ENCODE measurements around the gene EIF4A3. TPM values are rescaled to one million over a fixed set of nuclear protein-coding genes. Genes with fewer than 3 reads are reported as not detected.

EIF4A3 gene
- total RNA-seq, 1 experiment from 2014 or later, result 169 TPM

DNA sequence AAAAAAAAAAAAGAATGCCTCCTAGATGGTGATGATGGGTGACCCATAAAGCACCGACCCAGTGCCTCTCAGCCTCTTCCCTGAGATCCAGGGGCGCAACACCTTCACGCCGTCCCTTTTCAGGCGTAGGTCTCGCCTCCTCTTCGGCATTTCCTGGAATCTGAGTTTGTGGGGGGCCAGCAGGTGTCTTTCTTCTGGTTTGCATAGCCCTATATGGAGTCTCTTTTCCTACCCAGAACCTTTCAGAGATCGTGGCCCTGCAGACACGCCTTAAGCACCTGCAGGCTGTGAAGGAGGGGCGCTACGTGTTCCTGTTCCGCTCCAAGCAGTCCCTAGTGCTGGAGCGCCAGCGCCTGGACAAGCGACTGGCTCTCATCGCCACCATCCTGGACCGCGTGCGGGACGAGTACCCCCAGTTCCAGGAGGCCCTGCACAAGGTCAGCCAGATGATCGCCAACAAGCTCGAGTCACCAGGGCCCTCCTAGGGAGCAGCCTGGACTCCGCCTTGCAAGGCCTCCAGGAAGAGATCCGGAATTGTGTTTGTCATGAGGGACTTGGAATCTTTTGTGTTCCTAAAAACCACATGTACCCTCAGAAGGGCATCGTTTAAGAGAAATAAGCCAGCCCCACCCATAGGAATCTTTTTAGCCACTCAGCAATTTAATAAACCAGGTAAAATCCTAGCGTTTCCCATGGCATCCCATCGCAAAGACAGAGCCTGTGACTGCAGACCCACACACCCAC, 47.5 kb downstream of the EIF4A3 start:
- BruUV-seq (replicated peaks), result no TSS peak
- ChIA-PET CTCF (no interaction called here), POLR2A (no interaction called here)
- Histone ChIP-seq H3K27me3 (ENCODE audit: control insufficient read depth, insufficient read depth, low read length) (no peaks in the 10 kb centered on the region), H3K4me3 (ENCODE audit: low read depth in 2 of 2, low read length in 2 of 2) (no peak overlapping the region), H3K36me3 (ENCODE audit: control insufficient read depth, insufficient read depth, low read length) (no peaks in the 10 kb centered on the region; the same call in 1 of the 2 replicates), H3K9me3 (ENCODE audit: control insufficient read depth, insufficient read depth, low read depth, low read length) (no peaks in the 10 kb centered on the region), H3K4me1 (ENCODE audit: control insufficient read depth, insufficient read depth, low read length) (peaks cover 11% of the 10 kb centered on the region), H3K27ac (ENCODE audit: low read length) (no peak overlapping the region)
- ATAC-seq (no peak), DNase-seq (ENCODE audit: low read depth, low spot score) (no peak)
- TF ChIP-seq, protein P1, sequence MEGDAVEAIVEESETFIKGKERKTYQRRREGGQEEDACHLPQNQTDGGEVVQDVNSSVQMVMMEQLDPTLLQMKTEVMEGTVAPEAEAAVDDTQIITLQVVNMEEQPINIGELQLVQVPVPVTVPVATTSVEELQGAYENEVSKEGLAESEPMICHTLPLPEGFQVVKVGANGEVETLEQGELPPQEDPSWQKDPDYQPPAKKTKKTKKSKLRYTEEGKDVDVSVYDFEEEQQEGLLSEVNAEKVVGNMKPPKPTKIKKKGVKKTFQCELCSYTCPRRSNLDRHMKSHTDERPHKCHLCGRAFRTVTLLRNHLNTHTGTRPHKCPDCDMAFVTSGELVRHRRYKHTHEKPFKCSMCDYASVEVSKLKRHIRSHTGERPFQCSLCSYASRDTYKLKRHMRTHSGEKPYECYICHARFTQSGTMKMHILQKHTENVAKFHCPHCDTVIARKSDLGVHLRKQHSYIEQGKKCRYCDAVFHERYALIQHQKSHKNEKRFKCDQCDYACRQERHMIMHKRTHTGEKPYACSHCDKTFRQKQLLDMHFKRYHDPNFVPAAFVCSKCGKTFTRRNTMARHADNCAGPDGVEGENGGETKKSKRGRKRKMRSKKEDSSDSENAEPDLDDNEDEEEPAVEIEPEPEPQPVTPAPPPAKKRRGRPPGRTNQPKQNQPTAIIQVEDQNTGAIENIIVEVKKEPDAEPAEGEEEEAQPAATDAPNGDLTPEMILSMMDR (IDR thresholded peaks at IDR 0.05), result no peak
- TF ChIP-seq TCF7L2 (IDR thresholded peaks at IDR 0.05; ENCODE audit: low read depth, low read length) (no peak), SIN3A (IDR thresholded peaks at IDR 0.05; ENCODE audit: borderline replicate concordance, insufficient read depth, low read depth, low read length) (no peak)
- TF ChIP-seq, protein P2, sequence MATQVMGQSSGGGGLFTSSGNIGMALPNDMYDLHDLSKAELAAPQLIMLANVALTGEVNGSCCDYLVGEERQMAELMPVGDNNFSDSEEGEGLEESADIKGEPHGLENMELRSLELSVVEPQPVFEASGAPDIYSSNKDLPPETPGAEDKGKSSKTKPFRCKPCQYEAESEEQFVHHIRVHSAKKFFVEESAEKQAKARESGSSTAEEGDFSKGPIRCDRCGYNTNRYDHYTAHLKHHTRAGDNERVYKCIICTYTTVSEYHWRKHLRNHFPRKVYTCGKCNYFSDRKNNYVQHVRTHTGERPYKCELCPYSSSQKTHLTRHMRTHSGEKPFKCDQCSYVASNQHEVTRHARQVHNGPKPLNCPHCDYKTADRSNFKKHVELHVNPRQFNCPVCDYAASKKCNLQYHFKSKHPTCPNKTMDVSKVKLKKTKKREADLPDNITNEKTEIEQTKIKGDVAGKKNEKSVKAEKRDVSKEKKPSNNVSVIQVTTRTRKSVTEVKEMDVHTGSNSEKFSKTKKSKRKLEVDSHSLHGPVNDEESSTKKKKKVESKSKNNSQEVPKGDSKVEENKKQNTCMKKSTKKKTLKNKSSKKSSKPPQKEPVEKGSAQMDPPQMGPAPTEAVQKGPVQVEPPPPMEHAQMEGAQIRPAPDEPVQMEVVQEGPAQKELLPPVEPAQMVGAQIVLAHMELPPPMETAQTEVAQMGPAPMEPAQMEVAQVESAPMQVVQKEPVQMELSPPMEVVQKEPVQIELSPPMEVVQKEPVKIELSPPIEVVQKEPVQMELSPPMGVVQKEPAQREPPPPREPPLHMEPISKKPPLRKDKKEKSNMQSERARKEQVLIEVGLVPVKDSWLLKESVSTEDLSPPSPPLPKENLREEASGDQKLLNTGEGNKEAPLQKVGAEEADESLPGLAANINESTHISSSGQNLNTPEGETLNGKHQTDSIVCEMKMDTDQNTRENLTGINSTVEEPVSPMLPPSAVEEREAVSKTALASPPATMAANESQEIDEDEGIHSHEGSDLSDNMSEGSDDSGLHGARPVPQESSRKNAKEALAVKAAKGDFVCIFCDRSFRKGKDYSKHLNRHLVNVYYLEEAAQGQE (IDR thresholded peaks at IDR 0.05; ENCODE audit: insufficient read depth in 1 of 2, low read depth in 2 of 2, low read length in 1 of 2), result no peak
- intact Hi-C loops (cut with micrococcal nuclease; ENCODE audit: unreplicated experiment), result no loop called here
- in situ Hi-C loops (cut with HindIII; ENCODE audit: low pct_unique_long_range_greater_than_20kb, low sequenced_read_pairs), result no loop called here

DNA sequence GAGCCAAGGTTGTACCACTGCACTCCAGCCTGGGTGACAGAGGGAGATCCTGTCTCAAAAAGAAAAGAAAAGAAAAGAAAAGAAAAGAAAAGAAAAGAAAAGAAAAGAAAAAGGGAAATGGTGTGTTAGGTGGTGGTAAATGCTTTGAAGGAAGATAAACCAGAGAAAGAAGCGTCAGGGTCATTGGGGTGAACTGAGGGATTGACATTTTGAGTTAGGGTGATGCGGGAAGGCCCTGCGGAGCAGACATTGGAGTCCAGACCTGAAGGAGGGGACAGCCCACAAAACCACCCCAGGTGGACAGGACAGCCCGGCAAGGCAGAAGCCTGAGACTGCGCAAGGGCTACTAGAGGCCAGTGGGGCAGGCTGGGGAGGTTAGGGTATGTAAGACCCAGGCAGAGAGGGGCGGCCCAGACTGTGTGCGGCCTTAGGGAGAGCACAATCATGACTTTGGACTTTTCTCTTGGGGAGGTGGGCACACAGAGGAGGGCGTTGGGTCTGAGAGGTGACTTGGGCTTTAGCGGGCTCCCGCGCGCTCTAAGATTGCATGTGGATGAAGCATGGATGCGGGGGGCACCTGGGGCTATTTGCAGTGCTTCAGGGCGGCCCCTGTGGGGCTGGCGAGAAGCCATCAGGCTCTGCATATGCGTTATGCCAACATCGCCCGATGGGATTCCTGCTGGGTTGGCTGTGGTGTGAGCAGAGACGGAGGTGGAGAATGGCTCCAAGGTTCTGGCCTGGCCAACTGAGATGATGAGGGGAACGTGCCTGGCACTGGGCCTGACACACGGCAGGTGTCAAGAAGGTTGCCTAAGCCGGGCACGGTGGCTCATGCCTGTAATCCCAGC, 48.9 kb downstream of the EIF4A3 start:
- Histone ChIP-seq H3K4me3 (ENCODE audit: low read depth in 2 of 2, low read length in 2 of 2) (no peak overlapping the region), H3K4me1 (ENCODE audit: control insufficient read depth, insufficient read depth, low read length) (peaks cover 11% of the 10 kb centered on the region), H3K27me3 (ENCODE audit: control insufficient read depth, insufficient read depth, low read length) (no peaks in the 10 kb centered on the region), H3K9me3 (ENCODE audit: control insufficient read depth, insufficient read depth, low read depth, low read length) (no peaks in the 10 kb centered on the region), H3K36me3 (ENCODE audit: control insufficient read depth, insufficient read depth, low read length) (no peaks in the 10 kb centered on the region; the same call in 1 of the 2 replicates), H3K27ac (ENCODE audit: low read length) (no peak overlapping the region)
- CTCF ChIA-PET, result no interaction called here
- DNase-seq (ENCODE audit: low read depth, low spot score) (no peak), ATAC-seq (no peak)
- TF ChIP-seq, protein P1 (IDR thresholded peaks at IDR 0.05), result no peak
- TF ChIP-seq SIN3A (IDR thresholded peaks at IDR 0.05; ENCODE audit: borderline replicate concordance, insufficient read depth, low read depth, low read length) (no peak), TCF7L2 (IDR thresholded peaks at IDR 0.05; ENCODE audit: low read depth, low read length) (no peak), POLR2AphosphoS5 (IDR thresholded peaks at IDR 0.05; ENCODE audit: low read depth, low read length) (no peak)
- TF ChIP-seq, protein P2 (IDR thresholded peaks at IDR 0.05; ENCODE audit: insufficient read depth in 1 of 2, low read depth in 2 of 2, low read length in 1 of 2), result no peak
- intact Hi-C loops (cut with micrococcal nuclease; ENCODE audit: unreplicated experiment) (no loop called here), in situ Hi-C loops (cut with HindIII; ENCODE audit: low pct_unique_long_range_greater_than_20kb, low sequenced_read_pairs) (no loop called here)
- no TSS peak for BruUV-seq (replicated peaks)
- POLR2A ChIA-PET, result no interaction called here

All from Panc1 (cell line).